Activated CD8-positive, alpha-beta memory T cell treated with anti-CD3 and anti-CD28 coated beads, Interleukin-2, amount 50 U/mL, for 4 hours (primary cell): ENCODE measurements around the gene KRT75.

Experiments
- DNase-seq: peaks from one replicate; pipeline ENCODE4 v3.0.0-alpha.2; 2020

The KRT75 gene

GRCh38 chr12:52439420-52439819 lies 5.2 kb upstream of the KRT75 start:
- no peak for DNase-seq

DNA sequence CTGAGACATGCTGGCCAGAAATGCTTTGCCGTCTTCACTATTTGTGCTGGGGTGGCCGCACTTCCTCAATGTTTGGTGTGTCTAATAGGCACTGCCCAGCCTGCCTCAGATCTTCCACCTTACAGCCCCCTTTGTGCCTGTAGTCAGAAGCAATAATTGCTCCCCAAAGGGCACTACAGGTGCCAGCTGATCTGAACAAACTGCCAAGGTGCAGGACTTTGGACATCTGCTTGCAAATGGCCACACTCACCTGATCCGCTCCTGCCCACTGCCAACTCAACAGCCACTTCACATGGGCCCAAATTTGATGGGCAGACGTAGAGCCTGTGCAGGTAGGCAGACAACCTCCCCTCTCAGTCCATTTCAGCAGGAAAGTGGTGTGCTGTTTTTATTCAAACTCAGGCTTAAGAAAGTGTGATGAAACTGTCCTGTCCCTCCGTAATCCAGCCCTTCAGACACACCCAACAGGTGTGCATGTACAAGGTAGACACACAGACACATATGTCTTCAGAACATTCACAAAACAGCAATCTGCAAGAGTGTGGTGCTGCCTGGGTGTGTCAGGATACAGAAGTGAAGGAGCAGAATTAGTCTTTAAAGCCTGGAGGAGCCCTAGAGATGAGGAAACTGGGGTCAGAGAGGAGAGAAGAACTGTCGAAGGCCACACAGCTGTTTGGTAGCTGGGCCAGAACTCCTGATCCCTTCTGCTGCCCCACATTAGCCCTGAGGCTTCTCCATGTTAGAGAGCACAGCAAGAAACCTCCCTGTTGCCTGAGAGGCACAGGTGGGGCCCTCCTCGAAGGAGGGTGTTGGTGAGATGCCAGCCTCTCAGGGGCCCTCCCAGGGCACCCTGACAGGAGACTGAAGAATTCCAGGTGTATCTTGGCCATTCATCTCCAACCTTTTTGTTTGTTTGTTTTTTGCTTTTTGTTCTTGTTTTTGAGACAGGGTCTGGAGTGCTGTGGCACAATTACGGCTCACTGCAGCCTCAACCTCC lies 4.4 kb upstream of the KRT75 start:
- DNase-seq: no peak

DNA sequence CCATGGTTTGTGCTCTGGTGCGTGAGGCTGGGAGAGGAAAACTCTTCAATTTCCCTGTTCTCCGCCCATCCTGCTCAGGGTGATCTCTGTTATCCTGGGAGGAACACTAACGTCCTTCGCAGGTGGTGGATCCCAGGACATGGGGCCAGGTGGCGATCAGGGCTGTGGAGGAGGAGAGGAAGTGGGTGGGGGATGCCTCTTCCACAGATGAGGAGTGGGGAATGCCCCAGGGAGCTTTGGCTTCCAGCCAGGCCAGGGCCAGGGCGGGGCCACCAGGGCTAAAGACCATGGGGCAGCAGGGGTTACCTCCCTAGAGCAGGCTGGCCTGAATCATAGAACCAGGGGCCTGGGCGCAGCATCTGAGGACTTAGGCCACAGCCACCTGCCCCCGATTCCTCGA lies 3.3 kb upstream of the KRT75 start:
- no peak for DNase-seq

DNA sequence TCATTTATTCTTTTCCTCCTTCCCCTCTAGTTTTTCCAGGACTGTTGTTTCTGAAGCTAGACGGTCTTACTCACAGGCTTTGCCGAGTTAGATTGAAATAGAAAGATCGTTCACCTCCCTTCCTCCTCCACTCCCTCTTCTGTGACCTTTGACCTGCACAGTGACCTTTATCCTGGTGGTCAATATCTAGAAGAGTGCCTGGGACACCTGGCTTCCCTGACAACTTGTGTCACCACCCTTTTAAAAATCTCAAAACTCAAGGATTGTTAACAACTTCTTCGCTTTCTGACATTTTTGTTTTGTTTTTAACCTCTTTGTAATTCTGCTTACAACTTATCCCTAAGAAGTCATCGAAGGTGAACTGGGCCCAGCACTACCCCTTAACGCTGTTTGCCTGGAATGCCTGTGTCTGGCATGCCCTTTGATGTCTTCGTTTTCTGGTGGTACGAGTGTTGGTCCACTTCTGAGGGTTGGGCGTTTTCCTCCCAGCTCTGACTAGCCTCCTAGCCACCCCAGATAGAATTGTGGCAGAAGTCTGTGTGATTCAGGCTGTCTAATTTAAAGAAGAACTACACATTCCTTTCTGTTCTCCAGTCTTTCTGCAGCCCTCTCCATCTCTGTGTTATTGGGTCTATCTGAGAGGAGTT lies 2.8 kb upstream of the KRT75 start:
- DNase-seq: no peak

DNA sequence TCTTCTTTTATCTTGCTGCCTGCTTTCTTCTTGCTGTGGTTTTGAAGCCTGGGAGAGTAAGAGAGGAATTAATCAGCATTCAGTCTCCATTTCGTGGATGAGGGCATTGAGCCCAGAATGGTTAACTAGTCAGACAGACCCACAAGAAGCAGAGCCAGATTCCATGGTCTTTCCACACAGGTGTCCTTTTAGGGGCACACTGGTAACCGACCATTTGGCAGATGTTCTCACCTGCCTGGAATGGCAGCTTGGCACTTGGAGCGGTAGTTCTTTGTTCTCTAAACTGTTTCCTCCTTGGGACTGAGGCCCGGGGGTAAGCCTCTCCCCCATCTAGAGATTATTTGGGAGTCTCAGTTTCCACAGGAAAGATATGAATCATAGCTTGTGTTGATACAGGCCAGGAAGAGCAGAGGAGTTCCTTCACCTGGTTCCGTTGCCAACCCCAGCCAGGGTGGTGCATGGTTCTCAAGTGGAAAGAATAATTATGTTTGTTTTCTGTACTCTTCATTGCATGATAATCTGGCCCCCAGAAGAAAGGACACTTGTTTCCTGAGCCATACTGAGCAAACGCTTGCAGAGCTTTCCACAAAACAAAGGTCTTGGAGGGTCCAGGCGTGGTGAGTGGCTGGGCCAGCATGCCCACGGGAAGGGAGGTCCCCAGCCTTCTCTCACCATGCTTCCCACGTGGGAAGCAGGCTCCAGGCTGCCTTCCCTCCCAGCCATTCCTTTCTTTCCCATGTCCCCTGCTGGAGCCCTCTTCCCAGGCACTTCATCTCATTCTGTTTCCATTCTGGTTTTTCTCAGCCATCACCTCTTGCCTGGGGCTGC lies 2.0 kb upstream of the KRT75 start:
- DNase-seq: no peak

- no peak for DNase-seq
Measured at GRCh38 chr12:52435659-52435999, 1.5 kb upstream of the KRT75 start.

- no peak for DNase-seq
Measured at GRCh38 chr12:52434760-52435530, 774 bp upstream of the KRT75 start.

- DNase-seq: no peak
Measured at GRCh38 chr12:52433501-52434080, 580 bp downstream of the KRT75 start.

DNA sequence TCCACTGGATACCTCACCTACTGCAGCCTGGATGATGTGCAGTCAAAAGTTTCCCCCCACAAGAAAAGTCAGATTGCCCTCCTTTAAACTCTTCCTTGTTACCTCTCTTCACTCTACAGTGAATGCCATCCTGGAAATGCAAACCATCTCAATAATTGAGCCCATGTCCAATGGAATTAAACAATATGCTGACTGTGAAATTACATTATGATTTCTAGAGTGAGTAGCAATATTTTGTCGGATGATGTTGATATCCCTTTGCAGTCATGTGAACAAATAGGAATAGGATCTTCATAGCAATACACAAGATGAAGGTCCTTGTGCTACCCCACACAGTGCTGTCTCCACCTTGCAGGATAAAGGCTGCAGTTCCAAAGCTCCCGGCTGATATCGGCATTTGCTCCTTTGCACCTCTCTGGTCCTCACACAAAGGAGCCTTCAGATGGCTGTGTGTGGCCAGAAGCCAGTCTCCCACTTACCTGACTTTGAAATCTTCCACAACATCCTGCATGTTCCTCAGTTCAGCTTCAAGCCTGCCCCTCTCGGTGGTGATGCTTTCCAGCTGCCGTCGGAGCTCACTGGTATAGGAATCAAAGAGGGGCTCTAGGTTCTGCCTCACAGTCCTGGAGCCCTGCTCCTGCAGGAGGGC lies 1.5 kb downstream of the KRT75 start:
- DNase-seq: no peak

DNA sequence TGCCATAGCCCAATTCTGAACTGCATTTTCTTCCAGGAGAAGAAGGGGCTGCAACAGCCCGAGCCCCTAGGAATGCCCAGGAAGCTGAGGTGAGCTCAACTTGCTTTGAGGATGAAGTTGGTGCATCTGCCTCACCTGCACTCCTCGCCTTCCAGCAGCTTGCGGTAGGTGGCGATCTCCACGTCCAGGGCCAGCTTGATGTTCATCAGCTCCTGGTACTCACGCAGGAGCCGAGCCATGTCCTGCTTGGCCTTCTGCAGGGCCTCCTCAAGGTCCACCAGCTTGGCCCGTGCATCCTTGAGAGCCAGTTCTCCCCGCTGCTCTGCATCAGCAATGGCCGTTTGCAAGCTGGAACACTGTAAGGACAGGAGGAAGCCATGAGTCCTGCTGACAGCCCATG lies 6.0 kb downstream of the KRT75 start:
- no peak for DNase-seq

DNA sequence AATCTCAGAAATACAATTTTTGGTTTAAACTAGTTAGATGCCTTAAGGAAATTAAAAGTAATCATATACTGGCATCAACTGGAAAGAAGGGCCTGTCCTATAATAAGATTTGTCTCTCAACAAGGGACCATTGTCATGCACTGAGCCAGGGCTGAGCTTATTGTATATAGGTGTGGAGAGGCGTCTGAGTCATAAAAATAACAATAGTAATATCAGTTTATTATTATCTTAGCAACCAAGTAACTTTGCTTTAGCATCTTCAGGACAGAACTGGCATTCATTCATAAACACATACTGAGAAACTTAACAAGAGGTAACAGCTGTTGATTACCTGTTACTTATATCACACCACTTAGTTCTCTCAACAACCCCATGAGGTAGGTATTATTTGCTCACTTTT lies 7.1 kb downstream of the KRT75 start:
- no peak for DNase-seq

DNA sequence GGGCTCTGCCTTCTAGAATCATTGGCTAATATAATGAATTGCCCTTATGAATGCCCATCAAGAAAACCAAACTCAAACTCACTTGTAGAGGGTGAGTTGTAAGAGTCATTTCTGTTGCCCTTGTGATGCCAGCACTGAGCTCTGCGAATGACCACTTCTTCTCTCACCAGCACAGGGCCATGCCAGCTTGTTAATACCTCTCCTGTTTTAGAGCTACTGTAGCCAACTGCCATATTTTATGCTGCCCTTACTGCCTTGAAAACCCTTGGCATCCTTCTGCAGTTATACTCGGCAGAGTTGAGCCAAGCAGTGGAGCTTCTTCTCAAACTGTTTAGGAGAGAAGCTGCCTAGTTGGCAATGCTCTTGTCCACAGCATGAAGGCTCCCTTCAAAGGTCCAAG lies 8.1 kb downstream of the KRT75 start:
- DNase-seq: no peak

- DNase-seq: no peak
Measured at GRCh38 chr12:52425466-52425865, 8.7 kb downstream of the KRT75 start.

DNA sequence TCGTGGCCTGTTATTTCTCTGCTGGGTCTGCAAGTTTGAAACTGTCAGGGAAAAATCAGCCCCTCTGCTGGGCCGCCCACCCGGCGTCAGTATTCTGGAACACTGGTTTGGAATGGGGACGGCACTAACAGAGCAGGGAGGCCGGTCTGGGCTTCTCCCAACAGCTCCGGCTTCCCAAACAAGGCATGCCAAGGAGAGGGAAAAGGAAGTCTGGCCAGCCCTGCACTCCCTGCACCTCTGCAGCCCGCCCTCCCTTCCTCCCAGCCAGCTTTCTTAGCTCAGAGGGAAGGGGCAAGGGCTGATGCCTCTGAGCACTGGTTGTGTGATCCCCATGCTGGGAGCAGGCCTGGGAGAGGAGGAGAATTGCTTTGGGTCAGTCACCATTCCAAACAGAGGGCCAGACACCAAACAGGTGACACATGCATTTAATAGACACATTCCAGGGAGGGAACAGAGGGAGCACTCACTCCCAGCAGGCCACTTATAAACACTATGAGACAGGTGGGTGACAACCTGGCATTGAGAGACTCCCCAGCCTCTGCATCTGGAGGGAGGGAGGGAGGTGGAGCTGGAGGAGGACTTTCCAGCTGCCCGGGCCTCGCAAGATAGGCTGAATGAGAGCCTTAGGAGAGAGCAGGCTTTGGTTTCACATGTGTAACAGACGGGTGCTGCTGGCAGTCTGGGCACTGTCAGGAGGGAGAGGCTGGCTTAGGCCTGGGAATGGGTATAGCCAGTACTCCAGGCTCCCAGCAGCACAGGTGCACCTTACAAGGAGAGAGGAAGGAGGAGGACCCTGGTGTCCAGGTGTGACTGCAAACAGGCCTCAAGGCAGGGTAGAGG lies 10.3 kb downstream of the KRT75 start:
- DNase-seq: no peak

- DNase-seq: no peak
Measured at GRCh38 chr12:52423035-52423434, 11.1 kb downstream of the KRT75 start.

DNA sequence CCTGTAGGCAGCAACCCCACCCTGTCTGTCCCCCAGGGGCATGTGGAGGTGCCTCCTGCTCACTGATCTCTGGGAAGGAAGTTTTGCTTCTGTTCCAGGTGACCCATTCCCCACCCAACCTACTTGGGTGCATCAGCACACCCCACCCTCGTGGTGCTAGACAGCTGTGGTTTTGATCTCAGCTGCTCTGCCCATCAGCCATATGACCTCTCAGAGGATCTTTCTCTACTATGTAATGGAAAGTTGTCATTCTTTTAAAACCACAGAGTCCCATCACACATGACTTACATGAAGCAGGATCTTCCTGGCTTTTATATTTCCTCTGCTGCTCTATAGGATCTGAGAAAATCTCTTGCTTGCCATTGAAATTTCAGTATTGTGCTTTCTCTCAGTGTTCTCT lies 14.5 kb downstream of the KRT75 start:
- DNase-seq: no peak

DNA sequence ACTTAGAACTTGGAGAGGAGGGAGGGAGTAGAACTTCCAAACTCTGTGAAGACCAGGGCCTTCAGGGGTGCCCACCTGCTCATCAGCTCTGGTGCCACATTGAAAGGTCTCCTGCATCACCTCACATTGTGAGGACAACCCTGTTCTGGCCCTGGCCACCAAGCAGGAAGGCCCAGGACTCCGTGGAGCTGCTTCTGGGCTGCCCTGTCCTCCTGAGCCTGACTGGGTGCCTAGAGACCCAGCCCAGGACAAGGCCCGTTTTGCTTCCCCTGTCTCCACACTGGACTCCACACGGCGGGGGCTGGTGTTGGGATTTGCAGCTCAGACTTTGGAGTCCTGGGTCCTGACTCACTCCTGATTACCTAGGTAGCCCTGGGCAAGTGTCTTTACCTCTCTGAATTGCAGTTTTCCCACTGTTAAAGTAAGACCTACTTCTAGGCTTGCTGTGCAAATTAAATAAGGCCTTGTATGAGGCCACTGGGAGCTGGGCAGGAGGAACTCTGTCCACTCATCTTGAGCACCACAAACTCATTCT lies 15.5 kb downstream of the KRT75 start:
- no peak for DNase-seq

DNA sequence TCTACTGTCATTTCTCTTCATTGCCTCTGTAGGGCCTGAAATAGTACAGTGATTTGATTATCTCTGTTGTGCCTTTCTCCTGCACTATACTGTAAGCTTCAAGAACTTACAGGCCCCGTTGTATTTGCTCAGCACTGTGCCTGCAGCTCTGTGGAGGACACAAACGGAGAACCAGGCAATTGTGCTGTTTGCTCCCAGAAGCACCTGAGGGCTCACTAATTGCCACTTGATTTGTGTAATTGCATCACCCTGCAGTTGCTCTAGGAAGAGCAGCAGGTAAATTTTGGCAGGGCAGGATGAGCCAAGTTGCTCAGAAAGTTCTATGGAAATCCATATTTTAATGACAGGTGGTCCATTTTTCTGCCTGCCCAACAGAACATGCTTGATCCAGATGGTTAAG lies 16.4 kb downstream of the KRT75 start:
- DNase-seq: no peak

- no peak for DNase-seq
Measured at GRCh38 chr12:52416795-52417194, 17.4 kb downstream of the KRT75 start.
